Kidney epithelial cell (primary cell): ENCODE data around the gene VEGFB. TPM values are rescaled to one million over a fixed set of nuclear protein-coding genes. Genes with fewer than 3 reads are reported as not detected.
A peak's percentile ranks its signal among the peaks of the same experiment; 100 is the strongest.

Experiments used
- DNase-seq: peaks from one replicate; pipeline ENCODE4 v3.0.0-alpha.2; 2010; ENCODE audit warnings: low read depth
- H3K27me3 ChIP-seq: 2 replicates; pipeline ENCODE4 v1.6.0; 2011; ENCODE audit warnings: low read length; ENCODE audit not compliant: control insufficient read depth, insufficient read depth
- H3K36me3 ChIP-seq: 2 replicates; pipeline ENCODE4 v1.5.1; 2011; ENCODE audit warnings: low read length; ENCODE audit not compliant: control insufficient read depth, insufficient read depth
- H3K4me3 ChIP-seq: 2 replicates; pipeline ENCODE4 v1.5.1; 2011; ENCODE audit warnings: low read depth, mild to moderate bottlenecking, control low read depth, low read length
- CTCF ChIP-seq: IDR thresholded peaks from 2 replicates; pipeline ENCODE4 v1.5.1; 2011; ENCODE audit warnings: mild to moderate bottlenecking, moderate library complexity, low read length, control low read depth, inconsistent platforms; ENCODE audit not compliant: insufficient read depth, poor library complexity, severe bottlenecking
- total RNA-seq: library from RNA; depleted of rRNA; stranded (reverse); fragments of >200 nt; gene quantifications from 2 replicates; pipeline ENCODE4 v1.2.3, GENCODE V29; 2015

Gene VEGFB
- total RNA-seq, 1 donor from 2014 or later = 54.7 TPM

- H3K4me3 ChIP-seq = no peak overlapping the region
- DNase-seq = no peak
- H3K36me3 ChIP-seq = peaks cover 1% of the 10 kb centered on the region
- no peaks in the 10 kb centered on the region for H3K27me3 ChIP-seq
- TF ChIP-seq CTCF = no peak
Observed at GRCh38 chr11:64229090-64229743, 5.2 kb upstream of the VEGFB start.

GRCh38 chr11:64229744-64230170 is 4.6 kb upstream of the VEGFB start:
- DNase-seq = no peak
- Histone ChIP-seq H3K27me3 (no peaks in the 10 kb centered on the region), H3K36me3 (no peaks in the 10 kb centered on the region), H3K4me3 (peak overlapping the region; percentile 55)
- TF ChIP-seq CTCF = no peak

- Histone ChIP-seq H3K36me3 (no peaks in the 10 kb centered on the region), H3K27me3 (no peaks in the 10 kb centered on the region), H3K4me3 (peak within 1 kb of the TSS; percentile 55)
- no peak for TF ChIP-seq CTCF
- peak; percentile 70 for DNase-seq
Observed at GRCh38 chr11:64230171-64230984, 4.0 kb upstream of the VEGFB start, which contains the start of gene DNAJC4. Gene DNAJC4, plus strand, starts transcription at chr11:64230548. Its CDS starts 307 bp downstream, at chr11:64230855.

GRCh38 chr11:64230985-64231365 is 3.4 kb upstream of the VEGFB start:
- Histone ChIP-seq H3K4me3 (peak overlapping the region; percentile 55), H3K27me3 (no peaks in the 10 kb centered on the region), H3K36me3 (no peaks in the 10 kb centered on the region)
- no peak for DNase-seq
- no peak for TF ChIP-seq CTCF

GRCh38 chr11:64231546-64231945 is 2.8 kb upstream of the VEGFB start:
- TF ChIP-seq CTCF = no peak
- Histone ChIP-seq H3K27me3 (no peaks in the 10 kb centered on the region), H3K4me3 (no peak overlapping the region), H3K36me3 (no peaks in the 10 kb centered on the region)
- DNase-seq = no peak
